DOHH2 (cell line): ENCODE measurements around the gene MLLT3.

Experiments used
- H3F3A ChIP-seq: fragments of 200-600 bp; sonication (generic), shearing (Covaris generic); 2 replicates; pipeline ENCODE4 v1.6.0; 2016; ENCODE audit warnings: antibody characterized with exemption, mild to moderate bottlenecking; ENCODE audit not compliant: control insufficient read depth, insufficient read depth
- H3K27ac ChIP-seq: fragments of 200-600 bp; sonication (generic); 2 replicates; pipeline ENCODE4 v1.5.1; 2014; ENCODE audit warnings: low read depth, mild to moderate bottlenecking, low read length, moderate library complexity
- H3K27me3 ChIP-seq: fragments of 200-600 bp; sonication (generic); 2 replicates; pipeline ENCODE4 v1.6.1; 2014; ENCODE audit warnings: mild to moderate bottlenecking, low read length, mixed read lengths; ENCODE audit not compliant: control insufficient read depth
- H3K36me3 ChIP-seq: fragments of 200-600 bp; sonication (generic); 2 replicates; pipeline ENCODE4 v1.6.1; 2014; ENCODE audit warnings: mild to moderate bottlenecking, low read length, moderate library complexity, mixed read lengths; ENCODE audit not compliant: control insufficient read depth
- H3K4me1 ChIP-seq: fragments of 200-600 bp; sonication (generic); 2 replicates; pipeline ENCODE4 v1.6.1; 2014; ENCODE audit warnings: mild to moderate bottlenecking, low read length, mixed read lengths; ENCODE audit not compliant: control insufficient read depth
- H3K4me2 ChIP-seq: fragments of 200-600 bp; sonication (generic); 2 replicates; pipeline ENCODE4 v1.6.0; 2014; ENCODE audit warnings: mild to moderate bottlenecking, low read length, moderate library complexity
- H3K4me3 ChIP-seq: fragments of 200-600 bp; sonication (generic); 2 replicates; pipeline ENCODE4 v1.5.1; 2014; ENCODE audit warnings: mild to moderate bottlenecking, low read length, mixed read lengths
- H3K79me2 ChIP-seq: fragments of 200-600 bp; sonication (generic); 2 replicates; pipeline ENCODE4 v1.6.1; 2014; ENCODE audit warnings: mild to moderate bottlenecking, low read length, mixed read lengths; ENCODE audit not compliant: control insufficient read depth
- H3K9me2 ChIP-seq: fragments of 200-600 bp; sonication (generic); replicated peaks from 2 replicates; pipeline ENCODE4 v1.6.1; 2014; ENCODE audit warnings: mild to moderate bottlenecking, low read length, mixed read lengths; ENCODE audit not compliant: control insufficient read depth
- H3K9me3 ChIP-seq: fragments of 200-600 bp; sonication (generic); 2 replicates; pipeline ENCODE4 v1.6.1; 2014; ENCODE audit warnings: antibody characterized with exemption, low read length, mixed read lengths; ENCODE audit not compliant: control insufficient read depth, insufficient read depth
- H4K20me1 ChIP-seq: fragments of 200-600 bp; sonication (generic); 2 replicates; pipeline ENCODE4 v1.6.0; 2014; ENCODE audit warnings: low read depth, mild to moderate bottlenecking, antibody characterized with exemption, low read length, moderate library complexity; ENCODE audit not compliant: control insufficient read depth, insufficient read depth
- EZH2phosphoT487 ChIP-seq: fragments of 200-600 bp; sonication (generic); IDR thresholded peaks from 2 replicates; pipeline ENCODE4 v1.6.1; 2017; ENCODE audit warnings: borderline replicate concordance, mild to moderate bottlenecking, antibody characterized with exemption, low read length, moderate library complexity, mixed read lengths
- TF ChIP-seq, protein P1 (sequence below): fragments of 200-600 bp; sonication (generic); IDR thresholded peaks from one replicate; pipeline ENCODE4 v1.5.1; 2014; ENCODE audit warnings: antibody characterized with exemption, mild to moderate bottlenecking, low read depth, low read length; ENCODE audit not compliant: poor library complexity, severe bottlenecking

MLLT3 gene

GRCh38 chr9:20616808-20617207, 5.5 kb downstream of the MLLT3 start:
- Histone ChIP-seq H3F3A (peaks cover 5% of the 10 kb centered on the region), H3K79me2 (peaks cover 20% of the 10 kb centered on the region), H3K9me3 (no peaks in the 10 kb centered on the region), H3K27me3 (peaks cover 10% of the 10 kb centered on the region), H4K20me1 (no peaks in the 10 kb centered on the region), H3K9me2 (no peaks in the 10 kb centered on the region), H3K4me3 (no peak overlapping the region), H3K4me1 (peaks cover 28% of the 10 kb centered on the region), H3K27ac (no peak overlapping the region), H3K36me3 (no peaks in the 10 kb centered on the region), H3K4me2 (no peak overlapping the region)
- TF ChIP-seq, protein P1, sequence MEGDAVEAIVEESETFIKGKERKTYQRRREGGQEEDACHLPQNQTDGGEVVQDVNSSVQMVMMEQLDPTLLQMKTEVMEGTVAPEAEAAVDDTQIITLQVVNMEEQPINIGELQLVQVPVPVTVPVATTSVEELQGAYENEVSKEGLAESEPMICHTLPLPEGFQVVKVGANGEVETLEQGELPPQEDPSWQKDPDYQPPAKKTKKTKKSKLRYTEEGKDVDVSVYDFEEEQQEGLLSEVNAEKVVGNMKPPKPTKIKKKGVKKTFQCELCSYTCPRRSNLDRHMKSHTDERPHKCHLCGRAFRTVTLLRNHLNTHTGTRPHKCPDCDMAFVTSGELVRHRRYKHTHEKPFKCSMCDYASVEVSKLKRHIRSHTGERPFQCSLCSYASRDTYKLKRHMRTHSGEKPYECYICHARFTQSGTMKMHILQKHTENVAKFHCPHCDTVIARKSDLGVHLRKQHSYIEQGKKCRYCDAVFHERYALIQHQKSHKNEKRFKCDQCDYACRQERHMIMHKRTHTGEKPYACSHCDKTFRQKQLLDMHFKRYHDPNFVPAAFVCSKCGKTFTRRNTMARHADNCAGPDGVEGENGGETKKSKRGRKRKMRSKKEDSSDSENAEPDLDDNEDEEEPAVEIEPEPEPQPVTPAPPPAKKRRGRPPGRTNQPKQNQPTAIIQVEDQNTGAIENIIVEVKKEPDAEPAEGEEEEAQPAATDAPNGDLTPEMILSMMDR: no peak
- TF ChIP-seq EZH2phosphoT487: no peak

GRCh38 chr9:20614602-20615216, 7.6 kb downstream of the MLLT3 start:
- Histone ChIP-seq H3K4me3 (no peak overlapping the region), H3K79me2 (peaks cover 20% of the 10 kb centered on the region), H3K4me1 (peaks cover 23% of the 10 kb centered on the region), H3K9me3 (no peaks in the 10 kb centered on the region), H4K20me1 (no peaks in the 10 kb centered on the region), H3K36me3 (no peaks in the 10 kb centered on the region), H3K9me2 (no peaks in the 10 kb centered on the region), H3K27ac (no peak overlapping the region), H3F3A (peaks cover 5% of the 10 kb centered on the region), H3K4me2 (no peak overlapping the region), H3K27me3 (no peaks in the 10 kb centered on the region)
- TF ChIP-seq, protein P1: no peak
- TF ChIP-seq EZH2phosphoT487: no peak

- Histone ChIP-seq H3K27me3 (no peaks in the 10 kb centered on the region), H3K9me3 (no peaks in the 10 kb centered on the region), H3K79me2 (peaks cover 10% of the 10 kb centered on the region), H3K9me2 (no peaks in the 10 kb centered on the region), H3K27ac (no peak overlapping the region), H3K4me3 (no peak overlapping the region), H4K20me1 (no peaks in the 10 kb centered on the region; the same call in 1 of the 2 replicates), H3K4me2 (no peak overlapping the region), H3K4me1 (peaks cover 13% of the 10 kb centered on the region), H3F3A (no peaks in the 10 kb centered on the region), H3K36me3 (no peaks in the 10 kb centered on the region)
- TF ChIP-seq EZH2phosphoT487: no peak
- TF ChIP-seq, protein P1: peak; percentile 51
These were observed 10.5 kb downstream of the MLLT3 start for GRCh38 chr9:20611691-20612287.
